Stimulated activated CD4-positive, alpha-beta T cell treated with anti-CD3 and anti-CD28 coated beads, Interleukin-1b, Interleukin-23, amount 100 ng/mL, for 24 hours (primary cell): ENCODE results near the gene RUNX2.
"Not testable (repeated sequence)": the region's sequence is repeated elsewhere in the genome, so short reads cannot be mapped to it uniquely, and the experiment has no call there.

Source experiments
- DNase-seq, 4 experiments: peaks; one replicate each; pipeline ENCODE4 v3.0.0-alpha.2; 2020; ENCODE audit warnings: low read depth in 4 of 4, low spot score in 1 of 4

Gene RUNX2

DNA sequence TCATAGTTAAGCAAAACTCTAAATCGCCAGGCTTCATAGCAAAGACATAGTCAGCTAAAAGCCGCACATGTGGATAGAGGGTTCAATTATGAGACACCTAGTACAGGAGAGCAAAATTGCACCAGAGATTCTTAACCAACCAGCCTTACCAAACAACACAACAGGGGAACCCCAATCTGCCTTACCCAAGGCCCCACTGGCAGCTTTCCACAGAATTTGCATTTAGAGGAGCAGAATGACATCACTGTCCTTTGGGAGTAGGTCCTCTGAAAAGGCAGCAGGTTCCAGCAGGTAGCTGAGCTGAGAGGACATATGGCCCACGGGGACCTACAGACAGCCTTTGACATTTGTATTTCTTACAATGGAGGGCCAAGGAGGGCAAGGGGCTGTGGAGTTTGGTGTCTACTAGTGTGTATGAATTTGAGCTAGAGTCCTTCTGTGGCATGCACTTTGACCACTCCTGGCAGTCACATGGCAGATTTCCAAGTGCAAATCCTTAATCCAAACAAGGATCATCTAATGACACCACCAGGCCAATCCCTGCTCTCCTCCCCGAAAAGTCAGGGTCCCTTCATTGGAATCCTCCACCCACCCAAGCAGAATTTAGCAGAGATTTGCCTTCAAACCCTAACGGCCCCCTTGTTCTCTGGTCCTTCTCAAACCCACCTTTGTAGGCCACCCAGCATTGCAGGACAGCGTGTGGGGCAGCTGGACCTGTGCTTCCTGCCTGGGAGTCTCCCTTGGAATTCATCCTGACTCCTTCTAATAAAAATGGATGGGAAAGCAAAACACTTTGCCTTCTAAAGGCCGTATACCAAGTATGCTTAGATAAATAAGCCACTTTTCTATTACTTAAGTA, 220.8 kb downstream of the RUNX2 start:
- no peak for DNase-seq

DNA sequence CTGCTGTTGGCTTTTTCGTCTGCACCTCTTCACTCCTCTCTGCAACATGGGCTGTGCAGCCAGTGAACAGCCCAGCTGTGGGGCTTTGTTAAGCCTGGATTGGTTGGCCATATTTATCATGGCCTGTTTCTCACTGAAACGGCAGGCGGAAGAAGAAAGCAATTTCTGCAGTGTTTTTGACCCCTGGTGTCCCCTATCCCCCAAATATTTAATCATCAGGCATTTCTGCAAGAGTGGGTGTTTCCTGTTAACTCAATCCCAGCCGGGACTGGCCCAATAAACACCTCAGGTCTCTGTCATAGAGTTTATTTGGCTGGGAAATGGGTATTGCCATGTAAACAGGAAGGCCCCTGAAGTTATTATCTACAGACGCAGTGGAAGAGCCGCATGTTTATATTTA, 224.4 kb downstream of the RUNX2 start:
- no peak for DNase-seq

DNA sequence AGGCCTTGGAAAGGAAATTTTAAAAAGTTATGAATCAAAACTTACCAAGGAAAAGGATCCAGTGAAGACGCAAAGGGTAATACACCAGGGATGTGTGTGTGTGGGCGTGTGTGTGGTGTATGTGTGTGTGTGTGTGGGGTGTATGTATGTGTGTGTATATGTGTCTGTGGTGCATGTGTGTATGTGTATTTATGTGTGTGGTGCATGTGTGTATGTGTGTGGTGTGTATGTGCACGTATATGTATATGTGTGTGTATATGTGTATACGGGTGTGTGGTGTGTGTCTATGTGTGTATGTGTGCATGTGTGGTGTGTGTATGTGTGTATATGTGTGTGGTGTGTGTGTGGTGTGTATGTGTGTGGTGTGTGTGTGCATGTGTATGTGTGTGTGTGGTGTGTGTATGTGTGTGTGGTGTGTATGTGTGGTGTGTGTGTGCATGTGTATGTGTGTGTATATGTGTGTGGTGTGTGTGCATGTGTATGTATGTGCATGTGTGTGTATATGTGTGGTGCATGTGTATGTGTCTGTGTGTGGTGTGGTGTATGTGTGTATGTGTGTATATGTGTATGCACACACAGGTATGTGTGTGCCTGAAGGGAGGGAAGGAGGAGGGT, 225.7 kb downstream of the RUNX2 start:
- DNase-seq: no peak

DNA sequence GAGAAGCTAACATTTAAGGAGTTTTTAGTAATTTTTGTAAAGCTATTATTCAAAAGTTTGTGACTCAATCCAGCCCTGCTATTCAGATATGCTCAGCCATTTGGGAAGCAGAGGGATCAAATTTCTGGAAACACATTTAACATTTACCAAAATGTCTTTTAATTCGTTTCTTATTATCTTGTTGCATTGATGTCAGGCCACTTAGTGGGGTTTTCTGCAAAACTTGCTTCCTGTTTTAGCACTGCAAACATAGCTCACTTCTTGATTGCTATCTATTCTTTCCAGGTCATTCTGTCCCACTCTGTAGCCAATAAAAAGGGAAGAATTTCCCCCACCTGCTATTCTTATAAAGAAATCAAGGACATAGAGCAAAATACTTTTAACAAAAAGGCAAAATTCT, 226.5 kb downstream of the RUNX2 start:
- DNase-seq: no peak

DNA sequence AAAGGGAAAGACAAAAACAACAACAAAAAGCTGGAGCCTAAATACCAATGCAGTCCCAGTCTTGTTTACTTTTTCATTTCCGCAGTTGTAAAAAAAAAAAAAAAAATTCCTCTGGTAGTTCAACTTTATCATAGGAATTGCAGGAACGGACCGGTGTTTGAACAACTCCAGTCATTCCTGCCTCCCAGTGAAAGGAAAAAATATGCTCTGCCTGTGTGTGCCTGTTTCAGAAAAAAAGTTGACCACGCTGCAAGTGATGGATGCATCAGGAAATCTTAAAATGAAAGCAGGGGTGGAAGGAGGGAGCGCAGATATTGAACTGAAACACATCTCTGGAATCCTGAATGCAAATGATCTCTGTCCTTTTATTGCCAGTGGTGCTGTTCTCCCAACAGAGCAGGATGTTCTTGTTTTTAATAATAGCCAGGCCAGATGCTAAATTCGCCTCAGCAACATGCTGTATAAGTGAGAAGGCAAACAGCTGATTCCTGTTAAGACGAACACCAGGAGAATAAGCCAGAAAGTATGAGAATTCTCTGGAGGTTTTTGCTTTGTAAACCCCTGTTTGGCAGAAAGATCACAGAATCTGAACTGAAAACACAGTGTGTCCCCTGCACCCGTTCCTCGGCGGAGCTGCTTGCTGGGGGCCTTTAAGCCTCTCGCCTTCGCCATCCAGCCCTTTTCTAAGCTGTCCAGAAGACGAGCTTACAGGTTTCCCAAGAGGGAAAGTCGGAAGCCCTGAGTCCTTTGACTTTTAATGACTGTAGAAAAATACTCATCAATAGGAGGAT, 228.0 kb downstream of the RUNX2 start:
- no peak for DNase-seq

DNA sequence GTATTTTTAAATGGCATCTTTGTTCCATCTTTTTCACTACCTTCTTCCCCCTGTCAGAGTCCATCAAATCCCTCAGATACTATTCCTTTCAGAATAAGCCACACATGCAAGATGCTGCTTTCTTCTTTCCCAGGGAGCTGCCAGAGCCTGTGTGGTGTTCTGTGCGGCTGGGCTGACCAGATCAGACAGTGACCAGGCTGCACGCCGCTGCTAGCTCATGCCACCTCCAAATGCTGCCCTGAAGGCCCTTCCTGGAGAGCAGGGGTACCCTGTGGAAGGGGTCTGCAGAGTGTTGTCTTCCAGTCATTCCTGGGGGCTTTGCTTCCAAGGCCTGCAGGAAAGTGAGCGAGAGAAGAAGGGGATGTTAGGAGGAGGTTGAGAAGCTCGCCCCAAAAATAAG, 228.7 kb downstream of the RUNX2 start:
- DNase-seq: no peak

DNA sequence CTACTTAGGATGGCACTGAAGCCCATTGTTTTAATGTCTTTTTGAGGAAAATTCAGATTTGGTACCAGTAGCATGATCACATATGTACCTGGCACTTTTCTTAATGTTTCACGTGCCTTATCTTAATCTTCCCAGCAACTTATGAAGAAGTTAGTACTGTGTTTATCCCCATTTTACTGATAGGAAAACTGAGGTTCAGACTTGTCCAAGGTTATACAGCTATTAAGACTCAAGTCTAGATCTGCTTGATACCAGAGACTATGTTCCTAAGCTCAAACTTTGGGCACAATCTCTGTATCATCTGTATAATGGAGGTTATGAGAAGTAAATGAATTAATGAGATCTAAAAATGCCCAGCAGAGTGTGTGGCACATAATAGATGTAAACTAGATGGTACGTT, 229.3 kb downstream of the RUNX2 start:
- DNase-seq: no peak

DNA sequence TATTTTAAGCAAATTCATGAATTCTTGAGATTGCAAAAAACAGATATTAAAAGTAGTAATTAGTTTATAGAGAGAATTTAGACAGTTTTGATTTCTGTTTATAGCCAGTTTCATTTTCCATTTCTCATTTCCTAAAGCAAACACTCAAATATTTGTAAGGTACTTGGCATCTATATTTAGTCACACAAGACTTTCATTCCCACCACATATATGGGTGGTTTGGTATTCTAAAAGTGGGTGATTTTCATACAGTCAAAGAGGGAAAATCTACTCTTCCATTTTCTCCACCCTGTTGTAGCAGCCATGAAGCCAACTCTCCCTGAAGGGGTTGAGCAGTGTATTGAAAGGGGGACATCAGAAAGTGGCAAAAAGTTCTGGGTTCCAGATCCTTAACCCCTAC, 230.7 kb downstream of the RUNX2 start:
- DNase-seq: no peak

DNA sequence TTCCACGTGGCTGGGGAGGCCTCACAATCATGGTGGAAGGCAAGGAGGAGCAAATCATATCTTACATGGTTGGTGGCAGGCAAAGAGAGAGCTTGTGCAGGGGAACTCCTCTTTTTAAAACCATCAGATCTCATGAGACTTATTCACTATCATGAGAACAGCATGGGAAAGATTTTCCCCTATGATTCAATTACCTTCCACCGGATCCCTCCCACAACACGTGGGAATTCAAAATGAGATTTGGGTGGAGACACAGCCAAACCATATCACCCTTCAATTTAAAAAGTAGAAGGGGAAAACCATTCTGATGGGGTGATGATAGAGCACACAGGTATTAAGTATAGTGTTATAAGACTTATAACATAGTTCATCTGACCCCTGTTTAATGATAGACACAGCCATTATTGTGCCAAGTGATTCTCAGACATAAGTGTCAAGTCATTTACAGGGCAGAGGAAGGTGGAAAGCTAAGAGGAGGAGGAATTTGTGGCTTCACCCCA, 232.2 kb downstream of the RUNX2 start:
- not testable (repeated sequence) for DNase-seq

DNA sequence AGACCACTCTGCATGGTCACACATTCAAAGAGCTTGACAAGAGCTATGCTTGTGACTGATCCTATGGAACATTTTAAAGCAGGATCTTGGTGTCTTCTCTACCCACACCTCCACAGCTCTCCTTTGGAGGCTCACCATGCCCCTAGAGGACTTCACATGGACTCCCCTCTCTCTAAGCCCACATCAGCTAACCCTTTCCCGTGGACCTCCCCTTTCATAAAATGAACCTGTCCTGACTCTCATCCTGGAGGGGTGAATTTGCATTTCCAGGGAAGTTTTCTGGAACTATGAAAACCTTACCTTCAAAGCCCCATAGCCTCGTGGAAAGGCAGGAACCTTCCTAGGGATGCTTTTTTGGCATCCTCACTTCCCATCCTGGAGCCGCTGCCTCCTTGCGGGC, 234.0 kb downstream of the RUNX2 start:
- no peak for DNase-seq

DNA sequence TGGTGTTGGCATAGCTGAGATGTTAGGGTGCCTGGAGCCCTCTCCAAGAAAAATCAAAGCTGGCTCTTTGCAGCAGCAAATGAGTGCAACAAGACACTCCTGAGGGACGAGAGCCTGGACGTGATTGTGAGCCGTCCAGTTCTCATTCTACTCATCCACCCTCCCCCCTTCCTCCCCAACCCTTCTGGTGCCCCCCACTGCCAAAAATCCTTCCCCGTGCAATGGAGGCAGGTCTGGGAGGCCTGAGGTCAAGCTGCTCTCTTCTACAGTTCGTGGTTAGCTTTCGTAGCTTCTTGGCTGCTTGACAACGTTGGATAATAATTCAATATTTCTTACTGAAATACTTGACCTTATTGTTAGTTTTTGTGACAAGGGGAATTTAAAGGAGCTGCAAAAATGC, 234.9 kb downstream of the RUNX2 start:
- DNase-seq: no peak

DNA sequence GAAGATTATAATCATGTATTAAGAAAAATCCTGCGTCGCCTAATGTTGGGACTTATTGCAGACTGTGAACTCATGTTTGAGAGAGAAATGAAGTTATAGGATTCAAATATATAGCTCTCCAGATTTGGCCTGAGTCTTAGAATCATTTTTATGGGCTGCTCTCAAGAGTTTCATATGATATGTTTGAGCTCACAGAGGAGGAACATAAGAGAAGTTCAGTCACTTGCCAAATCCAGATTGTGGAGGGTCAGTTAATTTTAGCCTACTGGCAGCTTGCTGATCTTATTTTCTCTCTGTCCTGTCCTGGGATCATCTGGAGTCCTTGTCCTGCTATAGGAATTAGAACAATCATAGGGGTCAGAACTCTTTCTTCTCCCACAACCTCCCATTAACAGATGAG, 235.7 kb downstream of the RUNX2 start:
- no peak for DNase-seq

DNA sequence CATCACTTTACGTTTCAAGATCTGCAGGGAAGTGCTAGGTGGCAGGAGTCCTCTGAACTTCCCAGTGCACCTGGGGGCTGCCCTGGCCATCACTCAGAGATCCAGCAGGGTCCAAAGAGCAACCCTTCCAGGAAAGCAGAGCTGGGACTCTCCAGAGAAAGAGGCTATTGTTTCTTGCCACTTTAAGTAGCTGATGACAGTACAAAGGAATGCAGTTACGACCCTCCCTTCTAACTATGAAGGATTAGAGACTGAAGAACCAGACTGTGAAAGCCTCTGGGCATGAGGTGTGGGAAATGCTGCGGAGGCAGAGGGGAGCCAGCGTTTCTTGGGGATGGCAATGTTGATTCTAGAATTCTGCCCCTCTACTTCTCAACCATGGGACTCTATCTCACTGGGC, 238.8 kb downstream of the RUNX2 start:
- no peak for DNase-seq

DNA sequence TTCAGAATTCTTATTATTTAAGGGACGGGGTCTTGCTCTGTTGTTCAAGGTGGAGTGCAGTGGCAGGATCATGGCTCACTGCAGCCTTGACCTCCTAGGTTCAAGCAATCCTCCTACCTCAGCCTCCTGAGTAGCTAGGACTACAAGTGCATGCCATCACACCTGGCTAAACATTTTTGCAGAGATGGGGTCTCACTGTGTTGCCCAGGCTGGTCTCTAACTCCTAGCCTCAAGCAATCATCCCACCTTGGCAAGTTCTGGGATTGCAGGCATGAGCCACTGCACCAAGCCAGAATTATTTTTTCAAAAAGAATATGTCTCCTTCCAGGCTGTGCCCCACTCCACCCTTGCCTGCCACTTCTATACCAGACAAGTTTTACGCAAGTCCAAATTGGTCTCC, 239.7 kb downstream of the RUNX2 start:
- DNase-seq: no peak

DNA sequence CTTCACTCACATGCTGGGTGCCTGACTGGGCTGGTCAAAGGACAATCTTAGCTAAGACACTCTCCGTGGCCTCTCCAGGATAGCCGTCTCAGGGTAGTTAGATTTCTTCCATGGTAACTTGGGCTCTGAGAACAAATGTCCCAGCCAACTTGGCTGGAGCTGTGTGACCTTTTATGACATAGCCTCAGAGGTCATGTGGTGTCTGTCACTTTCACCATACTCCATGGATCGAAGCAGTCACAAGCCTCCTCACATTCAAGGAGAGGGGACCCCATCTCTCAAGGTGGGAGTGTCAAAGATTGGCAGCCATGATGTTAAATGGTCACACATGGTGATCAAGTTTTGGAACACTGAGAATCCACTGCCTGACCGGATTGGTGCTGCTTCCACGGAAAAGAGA, 240.5 kb downstream of the RUNX2 start:
- DNase-seq: no peak

DNA sequence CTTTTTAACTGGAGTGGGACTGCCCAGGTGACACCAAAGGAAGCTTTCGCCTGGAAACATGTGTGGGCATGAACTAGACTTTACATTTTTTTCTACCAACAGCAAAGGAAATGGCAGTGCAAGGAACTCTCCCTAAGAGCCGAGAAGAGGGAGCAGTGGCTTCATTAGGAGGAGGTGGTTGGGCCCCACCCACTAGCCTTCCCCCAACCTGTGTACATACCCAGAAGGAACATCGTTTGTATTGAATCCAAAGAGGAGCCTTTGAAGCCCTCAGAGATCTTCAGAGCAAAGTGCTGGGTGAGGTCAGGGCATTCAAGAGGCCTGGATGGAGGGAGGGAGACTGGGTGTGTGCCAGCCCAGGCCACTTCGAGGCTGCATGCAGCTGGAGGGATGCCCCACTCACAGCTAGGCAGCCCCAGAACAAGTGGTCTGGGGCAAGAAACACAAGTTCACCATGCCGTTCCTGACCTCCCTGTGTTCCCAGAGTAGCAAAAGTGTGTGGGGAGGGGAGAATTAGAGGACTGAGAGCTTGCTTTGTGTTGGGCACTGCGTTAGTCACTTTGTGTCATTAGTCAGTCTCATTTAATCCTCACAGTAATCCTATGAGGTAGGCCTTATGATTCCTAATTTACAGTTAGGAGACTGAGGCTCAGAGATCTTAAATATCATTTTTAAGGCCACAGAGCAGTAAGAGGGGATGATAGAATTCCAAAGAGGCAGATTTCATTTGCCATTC, 241.2 kb downstream of the RUNX2 start:
- DNase-seq: no peak

DNA sequence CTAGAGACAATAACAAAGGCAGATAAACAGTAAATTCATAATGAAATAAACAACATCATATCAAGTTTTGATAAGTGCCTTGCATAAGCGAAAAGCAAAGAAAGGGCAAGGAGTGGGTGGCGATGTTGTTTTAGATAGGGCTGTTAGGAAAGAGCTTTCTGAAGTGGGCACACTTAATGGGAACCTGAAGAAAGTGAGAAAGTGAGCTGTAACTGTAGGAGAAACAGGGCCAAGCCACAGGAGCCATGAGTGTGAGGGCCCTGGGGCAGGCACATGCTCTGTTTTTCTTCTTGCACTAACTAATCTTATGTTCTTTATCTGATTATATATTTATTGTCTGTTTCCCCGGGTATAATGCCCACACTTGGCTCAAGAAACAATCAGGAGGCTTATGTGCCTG, 243.0 kb downstream of the RUNX2 start:
- no peak for DNase-seq

DNA sequence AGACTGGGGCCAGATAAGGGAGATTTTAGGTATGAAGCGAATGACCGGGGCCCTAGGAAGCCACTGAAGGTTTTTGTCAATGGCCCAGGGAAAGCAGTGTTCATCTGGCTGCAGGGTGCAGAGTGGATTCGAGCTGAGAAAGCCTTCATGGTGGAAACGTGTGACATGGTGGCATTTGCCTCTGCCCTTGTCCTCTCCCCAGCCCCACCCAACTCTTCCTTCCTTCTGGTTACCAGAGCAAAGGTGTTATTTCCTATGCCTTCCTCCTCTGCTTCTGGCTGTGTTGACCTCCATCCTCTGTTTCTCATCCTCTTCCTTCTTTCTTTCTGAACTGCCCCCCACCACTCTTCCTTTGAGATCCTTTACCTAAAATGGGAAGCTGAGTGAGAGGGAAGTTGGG, 244.7 kb downstream of the RUNX2 start:
- DNase-seq: no peak

DNA sequence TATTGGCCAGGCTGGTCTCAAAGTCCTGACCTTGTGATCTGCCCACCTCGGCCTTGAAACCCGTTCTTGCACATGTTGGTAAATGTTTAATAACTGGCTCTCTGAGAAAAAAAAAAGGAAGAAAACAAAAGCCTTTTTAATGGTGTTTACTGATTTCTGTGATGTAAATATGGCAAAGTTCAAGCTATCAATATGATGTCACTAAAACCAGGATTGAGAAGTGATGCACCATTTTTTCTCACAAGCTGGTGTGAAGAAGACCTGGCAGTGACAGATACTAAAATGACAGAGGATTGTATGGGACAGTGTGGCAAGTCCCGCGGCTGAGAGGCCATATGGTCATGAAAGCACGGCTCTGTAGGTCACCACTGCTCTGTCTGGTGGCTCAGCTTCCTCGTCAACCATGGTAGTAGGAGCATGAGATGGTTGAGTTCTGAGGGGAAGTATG, 245.9 kb downstream of the RUNX2 start:
- DNase-seq: no peak

DNA sequence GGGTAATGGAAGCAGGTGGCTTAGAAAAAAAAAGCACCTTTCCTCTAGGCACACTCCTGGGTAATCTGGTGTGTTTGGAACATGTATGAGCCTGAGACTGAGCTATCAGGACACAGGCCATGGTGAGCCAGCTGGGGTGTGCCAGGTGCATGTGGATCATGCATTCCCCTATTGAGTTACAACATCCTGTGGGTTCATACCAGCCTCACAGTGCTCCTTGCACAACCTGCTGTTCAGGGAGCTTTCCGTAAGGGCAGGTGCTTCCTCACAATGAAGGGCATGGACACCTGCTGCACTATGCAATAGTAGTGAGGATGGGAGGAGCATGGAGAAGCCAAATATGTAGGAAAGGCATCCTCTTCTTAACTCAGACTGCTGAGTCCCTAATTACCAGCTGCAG, 246.8 kb downstream of the RUNX2 start:
- no peak for DNase-seq
